ENCODE measurements around the gene CHST5.
"Not testable (repeated sequence)": the region's sequence is repeated elsewhere in the genome, so short reads cannot be mapped to it uniquely, and the experiment has no call there.

Gene CHST5

DNA sequence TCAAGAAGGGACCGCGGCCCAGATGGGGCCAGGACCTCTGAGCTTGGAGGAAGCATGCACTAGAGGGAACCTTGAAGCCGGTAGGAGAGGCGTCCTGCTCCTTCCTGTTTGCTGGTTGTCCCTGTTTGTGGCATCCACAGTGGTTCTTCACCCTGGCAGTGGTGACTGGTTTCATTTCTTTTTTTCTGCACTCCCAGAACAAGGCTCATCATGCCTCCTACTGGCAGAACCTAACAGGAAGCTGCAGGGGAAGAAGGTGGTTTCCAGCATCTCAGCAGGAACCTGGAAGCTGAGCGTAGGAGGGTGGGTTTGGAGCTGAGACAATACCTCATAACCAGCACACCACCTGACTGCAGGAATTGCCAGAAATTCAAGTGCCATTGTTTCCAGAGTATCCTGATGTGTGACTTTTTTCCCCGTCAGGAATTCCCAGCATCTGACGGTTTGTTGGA is 14.3 kb upstream of the CHST5 start:
- TF ChIP-seq, protein P1, sequence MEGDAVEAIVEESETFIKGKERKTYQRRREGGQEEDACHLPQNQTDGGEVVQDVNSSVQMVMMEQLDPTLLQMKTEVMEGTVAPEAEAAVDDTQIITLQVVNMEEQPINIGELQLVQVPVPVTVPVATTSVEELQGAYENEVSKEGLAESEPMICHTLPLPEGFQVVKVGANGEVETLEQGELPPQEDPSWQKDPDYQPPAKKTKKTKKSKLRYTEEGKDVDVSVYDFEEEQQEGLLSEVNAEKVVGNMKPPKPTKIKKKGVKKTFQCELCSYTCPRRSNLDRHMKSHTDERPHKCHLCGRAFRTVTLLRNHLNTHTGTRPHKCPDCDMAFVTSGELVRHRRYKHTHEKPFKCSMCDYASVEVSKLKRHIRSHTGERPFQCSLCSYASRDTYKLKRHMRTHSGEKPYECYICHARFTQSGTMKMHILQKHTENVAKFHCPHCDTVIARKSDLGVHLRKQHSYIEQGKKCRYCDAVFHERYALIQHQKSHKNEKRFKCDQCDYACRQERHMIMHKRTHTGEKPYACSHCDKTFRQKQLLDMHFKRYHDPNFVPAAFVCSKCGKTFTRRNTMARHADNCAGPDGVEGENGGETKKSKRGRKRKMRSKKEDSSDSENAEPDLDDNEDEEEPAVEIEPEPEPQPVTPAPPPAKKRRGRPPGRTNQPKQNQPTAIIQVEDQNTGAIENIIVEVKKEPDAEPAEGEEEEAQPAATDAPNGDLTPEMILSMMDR (IDR thresholded peaks at IDR 0.05), result peak in 1 of 2 experiments; percentile 19
- Histone ChIP-seq H3K4me1 (peaks cover 0 to 3% (median 0%) of the 10 kb centered on the region in 4 donors), H3K27ac (no peak overlapping the region), H3K4me3 (no peak overlapping the region), H3K36me3 (no peaks in the 10 kb centered on the region), H3K9me3 (no peaks in the 10 kb centered on the region), H3K27me3 (no peaks in the 10 kb centered on the region)
- peak; percentile 50 to 73 for DNase-seq
- intact Hi-C loops (cut with DNase I; ENCODE audit: low total_unique reads), result no loop called here

DNA sequence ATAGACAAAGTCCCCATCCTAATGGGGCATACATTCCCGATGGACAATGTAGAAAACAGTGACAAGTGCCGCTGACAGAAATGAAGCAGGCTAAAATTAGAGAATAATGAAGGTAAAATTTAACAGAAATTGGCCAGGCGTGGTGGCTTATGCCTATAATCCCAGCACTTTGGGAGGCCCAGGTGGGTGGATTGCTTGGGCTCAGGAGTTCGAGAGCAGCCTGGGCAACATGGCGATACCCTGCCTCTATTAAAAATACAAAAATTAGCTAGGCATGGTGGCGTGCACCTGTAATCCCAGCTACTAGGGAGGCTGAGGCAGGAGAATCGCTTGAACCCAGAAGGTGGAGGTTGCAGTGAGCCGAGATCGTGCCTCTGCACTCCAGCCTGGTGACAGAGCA is 12.5 kb upstream of the CHST5 start:
- H3K27me3 ChIP-seq; H3K9me3 ChIP-seq; H3K4me3 ChIP-seq; H3K4me1 ChIP-seq; H3K27ac ChIP-seq; DNase-seq; intact Hi-C loops (cut with DNase I; ENCODE audit: low total_unique reads): not testable (repeated sequence)
- H3K36me3 ChIP-seq, result peaks cover 0 to 11% (median 0%) of the 10 kb centered on the region in 3 donors

DNA sequence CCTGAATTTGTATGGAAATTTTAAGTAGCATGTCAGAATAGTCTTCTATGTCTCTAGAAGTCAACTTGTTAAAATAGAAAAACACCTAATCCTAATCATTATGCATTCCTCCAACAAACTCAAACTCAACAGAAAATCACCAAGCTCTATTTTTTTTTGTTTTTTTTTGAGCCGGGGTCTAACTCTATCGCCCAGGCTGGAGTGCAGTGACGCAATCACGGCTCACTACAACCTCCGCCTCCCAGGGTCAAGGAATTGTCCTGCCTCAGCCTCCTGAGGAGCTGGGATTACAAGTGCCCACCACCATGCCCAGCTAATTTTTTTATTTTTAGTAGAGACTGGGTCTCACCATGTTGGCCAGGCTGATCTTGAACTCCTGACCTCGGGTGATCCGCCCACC is 10.4 kb upstream of the CHST5 start:
- Histone ChIP-seq H3K27me3 (no peaks in the 10 kb centered on the region), H3K9me3 (no peaks in the 10 kb centered on the region), H3K36me3 (peaks cover 0 to 16% (median 0%) of the 10 kb centered on the region in 3 donors), H3K4me3 (no peak overlapping the region), H3K4me1 (no peaks in the 10 kb centered on the region), H3K27ac (no peak overlapping the region)
- TF ChIP-seq, protein P1 (IDR thresholded peaks at IDR 0.05), result no peak
- DNase-seq, result no peak
- intact Hi-C loops (cut with DNase I; ENCODE audit: low total_unique reads), result no loop called here

DNA sequence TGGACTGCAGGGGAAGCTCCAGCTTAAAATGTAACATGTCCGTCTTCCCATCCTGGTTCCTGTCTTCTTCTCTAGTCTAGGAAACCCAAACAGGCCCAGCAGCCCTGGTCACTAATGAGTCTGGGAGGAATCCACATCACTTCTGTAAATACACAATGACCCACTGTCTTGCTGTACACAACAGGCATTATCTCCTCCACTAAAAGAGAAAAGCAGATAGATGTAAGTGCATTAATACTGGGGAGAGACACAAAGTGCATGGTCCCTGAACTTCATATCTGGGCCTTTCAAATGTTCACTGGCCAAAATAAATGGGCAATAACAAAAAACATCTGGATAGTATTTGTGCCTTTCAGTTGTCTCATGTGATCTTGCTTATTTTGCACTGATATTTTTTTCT is 10.0 kb upstream of the CHST5 start:
- H3K4me3 ChIP-seq; H3K4me1 ChIP-seq; H3K9me3 ChIP-seq; H3K27me3 ChIP-seq; intact Hi-C loops (cut with DNase I; ENCODE audit: low total_unique reads); DNase-seq; H3K27ac ChIP-seq: not testable (repeated sequence)
- H3K36me3 ChIP-seq, result peaks cover 0 to 16% (median 0%) of the 10 kb centered on the region in 3 donors

DNA sequence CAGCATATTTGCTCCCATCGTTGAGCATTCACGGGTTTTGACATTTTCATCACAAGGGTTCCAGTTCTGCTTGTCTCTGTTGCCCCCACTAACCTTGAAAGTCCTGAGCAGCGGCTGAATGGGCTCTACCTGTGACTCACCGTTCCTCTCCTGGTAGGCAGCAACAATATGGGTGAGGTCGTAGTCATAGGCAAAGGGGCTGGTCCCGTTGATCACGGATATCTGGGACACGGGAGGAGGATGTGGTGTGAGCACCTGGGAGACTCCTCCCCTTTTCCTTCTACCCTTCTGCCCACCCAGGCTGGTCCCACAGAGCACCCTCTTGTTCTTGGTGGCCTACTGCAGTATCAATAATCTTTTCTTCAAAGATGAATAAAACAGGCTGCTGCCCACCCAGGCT is 6.6 kb upstream of the CHST5 start:
- H3K4me3 ChIP-seq; H3K4me1 ChIP-seq; intact Hi-C loops (cut with DNase I; ENCODE audit: low total_unique reads); DNase-seq; H3K9me3 ChIP-seq; H3K27ac ChIP-seq; H3K27me3 ChIP-seq: not testable (repeated sequence)
- peaks cover 0 to 16% (median 0%) of the 10 kb centered on the region in 3 donors for H3K36me3 ChIP-seq

DNA sequence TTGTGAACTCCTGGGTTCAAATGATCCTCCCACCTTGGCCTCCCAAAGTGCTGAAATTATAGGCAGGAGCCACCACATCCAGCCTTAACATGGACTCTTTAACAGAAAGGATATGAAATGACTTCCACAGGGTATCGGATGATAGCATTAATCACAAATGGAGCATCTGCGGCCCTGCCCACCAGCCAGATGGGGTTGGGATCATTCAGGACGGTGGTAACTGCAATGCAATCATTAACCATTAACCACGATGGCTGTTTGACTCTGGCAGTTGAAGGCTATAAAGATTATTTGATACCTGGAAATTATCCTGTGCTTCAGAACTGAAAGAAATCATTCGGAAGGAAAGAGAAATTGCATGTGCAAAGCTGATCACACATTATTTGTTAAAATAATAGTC is 5.3 kb upstream of the CHST5 start:
- Histone ChIP-seq H3K4me1 (peaks cover 0 to 5% (median 2%) of the 10 kb centered on the region in 4 donors), H3K27me3 (no peaks in the 10 kb centered on the region), H3K36me3 (peaks cover 0 to 16% (median 0%) of the 10 kb centered on the region in 3 donors), H3K27ac (no peak overlapping the region), H3K9me3 (no peaks in the 10 kb centered on the region), H3K4me3 (no peak overlapping the region)
- intact Hi-C loops (cut with DNase I; ENCODE audit: low total_unique reads), result no loop called here
- TF ChIP-seq, protein P1 (IDR thresholded peaks at IDR 0.05), result no peak
- DNase-seq, result no peak

DNA sequence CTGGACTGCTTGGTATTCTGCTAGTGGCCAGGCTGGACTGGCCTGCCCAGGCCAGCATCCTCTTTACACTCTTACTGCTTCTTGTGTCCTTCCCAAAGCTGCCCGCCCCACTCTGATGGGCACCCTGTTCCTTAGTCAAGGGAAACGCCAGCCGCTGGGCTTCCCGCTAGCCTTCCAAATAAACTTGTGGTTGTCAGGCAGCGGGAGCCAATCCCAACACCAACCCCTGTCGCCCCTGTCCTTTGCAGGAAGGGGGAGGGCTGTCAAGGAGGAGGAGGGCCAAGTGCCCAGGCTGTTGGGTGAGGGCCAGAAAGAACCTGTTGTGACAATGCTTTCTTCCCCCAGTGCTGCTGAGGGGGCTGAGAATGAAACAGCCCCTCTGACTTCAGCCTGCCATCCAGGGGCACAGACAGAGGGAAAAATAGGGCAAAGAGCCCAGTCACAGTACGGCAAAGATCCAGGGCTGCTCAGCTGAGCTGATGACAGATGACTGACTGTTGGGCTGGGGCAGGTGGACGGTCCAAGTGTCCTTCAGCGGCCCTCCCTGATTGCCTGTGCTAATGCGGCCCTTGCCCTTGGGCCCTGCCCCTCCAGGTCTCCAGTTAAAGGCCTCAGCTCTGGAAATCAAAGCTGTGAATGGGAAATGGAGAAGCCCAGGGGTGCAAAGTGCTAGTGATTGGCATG is 3.1 kb upstream of the CHST5 start:
- H3K9me3 ChIP-seq; H3K27me3 ChIP-seq; intact Hi-C loops (cut with DNase I; ENCODE audit: low total_unique reads); DNase-seq; H3K4me3 ChIP-seq; H3K36me3 ChIP-seq: not testable (repeated sequence)
- H3K27ac ChIP-seq, result peak overlapping the region; percentile 31 to 45
- H3K4me1 ChIP-seq, result peaks cover 0 to 14% (median 2%) of the 10 kb centered on the region in 4 donors
